ENCODE results near the gene C10orf62. TPM values are rescaled to one million over a fixed set of nuclear protein-coding genes. Genes with fewer than 3 reads are reported as not detected.

C10orf62 gene
- total and polyA plus RNA-seq, 9 of the 15 experiments (the other 6 are each of a cell fraction or from before 2014, with no cell fraction given), result not detected

DNA sequence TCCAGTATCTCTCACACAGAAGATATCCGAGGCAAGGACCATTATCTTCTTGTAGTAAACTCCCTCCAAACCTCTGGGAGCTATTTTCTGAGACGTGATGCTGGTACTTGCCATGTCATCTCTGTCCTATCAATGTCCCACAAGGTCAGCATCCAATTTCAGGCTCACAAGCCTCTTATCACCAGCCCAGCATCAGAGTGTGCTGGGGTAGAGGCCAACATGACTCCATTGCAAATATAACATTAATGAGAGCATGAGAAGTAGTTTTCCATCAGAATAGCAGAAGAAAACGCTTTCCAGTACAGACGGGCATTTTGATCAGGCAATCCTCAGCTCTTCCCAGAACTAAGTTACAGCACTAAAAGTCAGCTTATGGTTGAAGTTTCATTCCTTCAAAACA, 38.2 kb downstream of the C10orf62 start (continued):
- TF ChIP-seq NONO (IDR thresholded peaks at IDR 0.05; ENCODE audit: low read depth in 2 of 2, low read length in 1 of 2) (no peak), RBFOX2 (IDR thresholded peaks at IDR 0.05; ENCODE audit: low read depth, low read length) (no peak), JUN (IDR thresholded peaks at IDR 0.05; ENCODE audit: borderline replicate concordance, low read depth, low read length) (no peak), JUN (CRISPR knock-in tag; IDR thresholded peaks at IDR 0.05; ENCODE audit: borderline replicate concordance) (no peak), SIX5 (IDR thresholded peaks at IDR 0.05; ENCODE audit: borderline replicate concordance in 1 of 2, insufficient read depth in 1 of 2, low read depth in 1 of 2, low read length in 2 of 2) (no peak), RNF2 (IDR thresholded peaks at IDR 0.05) (no peak), ZNF431 (CRISPR knock-in tag; IDR thresholded peaks at IDR 0.05) (no peak), CTBP1 (IDR thresholded peaks at IDR 0.05; ENCODE audit: borderline replicate concordance) (peak; percentile 99), EZH2 (IDR thresholded peaks at IDR 0.05; ENCODE audit: borderline replicate concordance, low read depth, low read length) (no peak), CCNT2 (IDR thresholded peaks at IDR 0.05; ENCODE audit: borderline replicate concordance, extremely low read depth, insufficient read length, low read depth, low read length) (no peak), ZNF311 (CRISPR knock-in tag; IDR thresholded peaks at IDR 0.05) (no peak), CCAR2 (IDR thresholded peaks at IDR 0.05; ENCODE audit: low read depth, low read length) (no peak), CGGBP1 (CRISPR knock-in tag; IDR thresholded peaks at IDR 0.05) (no peak), ASH1L (IDR thresholded peaks at IDR 0.05; ENCODE audit: borderline replicate concordance, low read depth, partially characterized antibody) (no peak), KDM1A (IDR thresholded peaks at IDR 0.05) (peak; percentile 45 to 73; a peak in 3 of 4 replicates), FOSL1 (tag; conservative IDR thresholded peaks at IDR 0.05) (no peak), NBN (IDR thresholded peaks at IDR 0.05; ENCODE audit: low read depth) (no peak)
- TF ChIP-seq, protein P1, sequence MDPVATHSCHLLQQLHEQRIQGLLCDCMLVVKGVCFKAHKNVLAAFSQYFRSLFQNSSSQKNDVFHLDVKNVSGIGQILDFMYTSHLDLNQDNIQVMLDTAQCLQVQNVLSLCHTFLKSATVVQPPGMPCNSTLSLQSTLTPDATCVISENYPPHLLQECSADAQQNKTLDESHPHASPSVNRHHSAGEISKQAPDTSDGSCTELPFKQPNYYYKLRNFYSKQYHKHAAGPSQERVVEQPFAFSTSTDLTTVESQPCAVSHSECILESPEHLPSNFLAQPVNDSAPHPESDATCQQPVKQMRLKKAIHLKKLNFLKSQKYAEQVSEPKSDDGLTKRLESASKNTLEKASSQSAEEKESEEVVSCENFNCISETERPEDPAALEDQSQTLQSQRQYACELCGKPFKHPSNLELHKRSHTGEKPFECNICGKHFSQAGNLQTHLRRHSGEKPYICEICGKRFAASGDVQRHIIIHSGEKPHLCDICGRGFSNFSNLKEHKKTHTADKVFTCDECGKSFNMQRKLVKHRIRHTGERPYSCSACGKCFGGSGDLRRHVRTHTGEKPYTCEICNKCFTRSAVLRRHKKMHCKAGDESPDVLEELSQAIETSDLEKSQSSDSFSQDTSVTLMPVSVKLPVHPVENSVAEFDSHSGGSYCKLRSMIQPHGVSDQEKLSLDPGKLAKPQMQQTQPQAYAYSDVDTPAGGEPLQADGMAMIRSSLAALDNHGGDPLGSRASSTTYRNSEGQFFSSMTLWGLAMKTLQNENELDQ (CRISPR knock-in tag; IDR thresholded peaks at IDR 0.05; ENCODE audit: borderline replicate concordance), result no peak
- TF ChIP-seq, protein P2, sequence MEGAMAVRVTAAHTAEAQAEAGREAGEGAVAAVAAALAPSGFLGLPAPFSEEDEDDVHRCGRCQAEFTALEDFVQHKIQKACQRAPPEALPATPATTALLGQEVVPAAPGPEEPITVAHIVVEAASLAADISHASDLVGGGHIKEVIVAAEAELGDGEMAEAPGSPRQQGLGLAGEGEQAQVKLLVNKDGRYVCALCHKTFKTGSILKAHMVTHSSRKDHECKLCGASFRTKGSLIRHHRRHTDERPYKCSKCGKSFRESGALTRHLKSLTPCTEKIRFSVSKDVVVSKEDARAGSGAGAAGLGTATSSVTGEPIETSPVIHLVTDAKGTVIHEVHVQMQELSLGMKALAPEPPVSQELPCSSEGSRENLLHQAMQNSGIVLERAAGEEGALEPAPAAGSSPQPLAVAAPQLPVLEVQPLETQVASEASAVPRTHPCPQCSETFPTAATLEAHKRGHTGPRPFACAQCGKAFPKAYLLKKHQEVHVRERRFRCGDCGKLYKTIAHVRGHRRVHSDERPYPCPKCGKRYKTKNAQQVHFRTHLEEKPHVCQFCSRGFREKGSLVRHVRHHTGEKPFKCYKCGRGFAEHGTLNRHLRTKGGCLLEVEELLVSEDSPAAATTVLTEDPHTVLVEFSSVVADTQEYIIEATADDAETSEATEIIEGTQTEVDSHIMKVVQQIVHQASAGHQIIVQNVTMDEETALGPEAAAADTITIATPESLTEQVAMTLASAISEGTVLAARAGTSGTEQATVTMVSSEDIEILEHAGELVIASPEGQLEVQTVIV (CRISPR knock-in tag; IDR thresholded peaks at IDR 0.05; ENCODE audit: borderline replicate concordance), result no peak
- TF ChIP-seq, protein P3, sequence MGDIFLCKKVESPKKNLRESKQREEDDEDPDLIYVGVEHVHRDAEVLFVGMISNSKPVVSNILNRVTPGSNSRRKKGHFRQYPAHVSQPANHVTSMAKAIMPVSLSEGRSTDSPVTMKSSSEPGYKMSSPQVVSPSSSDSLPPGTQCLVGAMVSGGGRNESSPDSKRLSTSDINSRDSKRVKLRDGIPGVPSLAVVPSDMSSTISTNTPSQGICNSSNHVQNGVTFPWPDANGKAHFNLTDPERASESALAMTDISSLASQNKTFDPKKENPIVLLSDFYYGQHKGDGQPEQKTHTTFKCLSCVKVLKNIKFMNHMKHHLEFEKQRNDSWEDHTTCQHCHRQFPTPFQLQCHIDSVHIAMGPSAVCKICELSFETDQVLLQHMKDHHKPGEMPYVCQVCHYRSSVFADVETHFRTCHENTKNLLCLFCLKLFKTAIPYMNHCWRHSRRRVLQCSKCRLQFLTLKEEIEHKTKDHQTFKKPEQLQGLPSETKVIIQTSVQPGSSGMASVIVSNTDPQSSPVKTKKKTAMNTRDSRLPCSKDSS (IDR thresholded peaks at IDR 0.05; ENCODE audit: low read depth, partially characterized antibody), result no peak
- TF ChIP-seq, protein P4, sequence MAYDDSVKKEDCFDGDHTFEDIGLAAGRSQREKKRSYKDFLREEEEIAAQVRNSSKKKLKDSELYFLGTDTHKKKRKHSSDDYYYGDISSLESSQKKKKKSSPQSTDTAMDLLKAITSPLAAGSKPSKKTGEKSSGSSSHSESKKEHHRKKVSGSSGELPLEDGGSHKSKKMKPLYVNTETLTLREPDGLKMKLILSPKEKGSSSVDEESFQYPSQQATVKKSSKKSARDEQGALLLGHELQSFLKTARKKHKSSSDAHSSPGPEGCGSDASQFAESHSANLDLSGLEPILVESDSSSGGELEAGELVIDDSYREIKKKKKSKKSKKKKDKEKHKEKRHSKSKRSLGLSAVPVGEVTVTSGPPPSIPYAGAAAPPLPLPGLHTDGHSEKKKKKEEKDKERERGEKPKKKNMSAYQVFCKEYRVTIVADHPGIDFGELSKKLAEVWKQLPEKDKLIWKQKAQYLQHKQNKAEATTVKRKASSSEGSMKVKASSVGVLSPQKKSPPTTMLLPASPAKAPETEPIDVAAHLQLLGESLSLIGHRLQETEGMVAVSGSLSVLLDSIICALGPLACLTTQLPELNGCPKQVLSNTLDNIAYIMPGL (CRISPR knock-in tag; IDR thresholded peaks at IDR 0.05), result no peak

Data from K562 (cell line).